HG03045 (cell line): ENCODE measurements around the gene IGSF6.
"Not testable (repeated sequence)": the region's sequence is repeated elsewhere in the genome, so short reads cannot be mapped to it uniquely, and the experiment has no call there.

ENCODE experiments used
- ATAC-seq: cut with Tn5 transposase; IDR thresholded peaks from one replicate; pipeline ENCODE4 v1.9.1; 2021; ENCODE audit warnings: mild to moderate bottlenecking, moderate library complexity; ENCODE audit not compliant: unreplicated experiment

The IGSF6 gene

GRCh38 chr16:21652453-21652852, at the start of gene IGSF6:
TSS of gene IGSF6 (minus strand) at chr16:21652608. CDS start at chr16:21652598, 10 bp downstream.
- no peak for ATAC-seq

DNA sequence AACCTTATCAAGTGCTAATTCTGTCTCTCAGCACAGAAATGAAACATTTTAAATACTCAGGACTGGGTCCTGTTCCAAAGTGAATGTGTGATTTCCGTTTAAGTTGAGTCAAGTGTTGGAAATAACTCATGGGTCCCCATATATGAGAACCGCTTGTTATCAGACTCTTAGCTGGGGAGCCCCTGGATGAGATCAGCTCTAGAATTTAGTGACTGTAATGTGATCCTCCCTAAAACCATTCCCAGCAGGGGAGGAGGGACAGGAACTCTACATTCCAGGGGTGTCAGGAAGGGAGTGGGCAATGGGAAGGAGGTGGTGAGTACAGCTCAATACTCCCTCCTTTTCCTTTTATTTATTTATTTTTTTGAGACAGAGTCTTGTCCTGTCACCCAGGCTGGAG, 48.9 kb upstream of the IGSF6 start:
- no peak for ATAC-seq

GRCh38 chr16:21698169-21699032, 46.0 kb upstream of the IGSF6 start:
- no peak for ATAC-seq

DNA sequence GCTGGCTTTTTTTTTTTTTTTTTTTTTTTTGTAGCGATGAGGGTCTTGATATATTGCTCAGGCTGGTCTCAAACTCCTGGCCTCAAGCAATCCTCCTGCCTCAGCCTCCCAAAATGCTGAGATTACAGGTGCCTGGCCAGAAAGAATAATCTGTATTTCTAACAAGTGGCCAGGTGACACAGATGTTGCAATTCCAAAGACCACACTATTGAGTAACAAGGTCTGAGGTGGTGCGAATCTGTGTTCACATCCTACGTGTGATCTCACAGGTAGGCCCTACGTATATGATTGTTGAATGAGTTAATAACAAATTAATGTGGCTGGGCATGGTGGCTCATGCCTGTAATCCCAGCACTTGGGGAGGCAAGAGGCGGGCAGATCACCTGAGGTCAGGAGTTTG, 44.6 kb upstream of the IGSF6 start:
- no peak for ATAC-seq

DNA sequence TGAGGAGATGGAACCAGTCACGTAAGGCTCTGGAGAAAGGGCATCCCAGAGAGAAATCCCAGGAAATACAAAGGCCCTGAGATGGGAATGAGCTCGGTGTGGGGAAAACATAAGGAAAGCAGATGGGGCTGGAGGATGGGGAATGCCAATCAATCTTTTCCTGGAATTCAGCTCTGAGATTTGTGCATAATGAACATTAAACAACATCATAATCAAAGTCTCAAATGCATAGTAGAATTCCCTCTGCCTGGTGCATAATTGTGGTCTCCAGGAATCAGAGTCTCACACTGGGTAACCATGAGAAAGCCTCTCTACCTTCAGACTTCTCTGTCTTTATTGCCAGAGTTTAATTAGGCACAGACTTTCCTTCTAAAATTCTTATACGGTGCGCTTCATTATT, 42.2 kb upstream of the IGSF6 start:
- ATAC-seq, result no peak

DNA sequence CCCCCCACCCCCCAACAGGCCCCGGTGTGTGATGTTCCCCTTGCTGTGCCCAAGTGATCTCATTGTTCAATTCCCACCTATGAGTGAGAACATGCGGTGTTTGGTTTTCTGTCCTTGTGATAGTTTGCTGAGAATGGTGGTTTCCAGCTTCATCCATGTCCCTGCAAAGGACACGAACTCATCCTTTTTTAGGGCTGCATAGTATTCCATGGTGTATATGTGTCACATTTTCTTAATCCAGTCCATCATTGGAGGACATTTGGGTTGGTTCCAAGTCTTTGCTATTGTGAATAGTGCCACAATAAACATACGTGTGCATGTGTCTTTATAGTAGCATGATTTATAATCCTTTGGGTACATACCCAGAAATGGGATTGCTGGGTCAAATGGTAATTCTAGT, 38.6 kb upstream of the IGSF6 start:
- ATAC-seq, result not testable (repeated sequence)

- ATAC-seq, result no peak
Measured at GRCh38 chr16:21689107-21689506, 36.7 kb upstream of the IGSF6 start.

GRCh38 chr16:21685034-21685455, 32.6 kb upstream of the IGSF6 start:
- ATAC-seq, result no peak

GRCh38 chr16:21684199-21684598, 31.8 kb upstream of the IGSF6 start:
- ATAC-seq, result no peak

GRCh38 chr16:21683184-21683583, 30.8 kb upstream of the IGSF6 start:
- no peak for ATAC-seq

DNA sequence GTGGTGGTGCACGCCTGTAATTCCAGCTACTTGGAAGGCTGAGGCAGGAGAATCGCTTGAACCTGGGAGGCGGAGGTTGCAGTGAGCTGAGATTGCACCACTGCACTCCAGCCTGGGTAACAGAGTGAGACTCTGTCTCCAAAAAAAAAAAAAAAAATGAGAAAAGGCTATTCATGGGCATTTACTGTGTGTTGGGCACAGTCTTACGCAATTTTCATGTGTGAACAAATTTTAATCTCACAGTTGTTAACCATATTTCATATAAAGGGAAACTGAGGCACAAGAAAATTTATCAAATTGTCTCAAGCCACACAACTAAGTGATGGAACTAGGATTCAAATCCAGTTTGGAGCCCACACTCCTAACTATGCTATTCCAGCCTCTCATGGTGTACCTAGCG, 28.3 kb upstream of the IGSF6 start:
- not testable (repeated sequence) for ATAC-seq

GRCh38 chr16:21674456-21674855, 22.0 kb upstream of the IGSF6 start:
- not testable (repeated sequence) for ATAC-seq

- no peak for ATAC-seq
Measured at GRCh38 chr16:21673469-21673868, 21.1 kb upstream of the IGSF6 start.

GRCh38 chr16:21667575-21667974, 15.2 kb upstream of the IGSF6 start:
- ATAC-seq, result no peak

- ATAC-seq, result no peak
Measured at GRCh38 chr16:21666772-21667171, 14.4 kb upstream of the IGSF6 start.

- no peak for ATAC-seq
Measured at GRCh38 chr16:21664801-21665492, 12.5 kb upstream of the IGSF6 start.

- no peak for ATAC-seq
Measured at GRCh38 chr16:21663889-21664647, 11.7 kb upstream of the IGSF6 start, which contains the start of gene OTOA. TSS of gene OTOA (plus strand) at chr16:21663968. CDS start at chr16:21678515, 14,547 bp downstream.

DNA sequence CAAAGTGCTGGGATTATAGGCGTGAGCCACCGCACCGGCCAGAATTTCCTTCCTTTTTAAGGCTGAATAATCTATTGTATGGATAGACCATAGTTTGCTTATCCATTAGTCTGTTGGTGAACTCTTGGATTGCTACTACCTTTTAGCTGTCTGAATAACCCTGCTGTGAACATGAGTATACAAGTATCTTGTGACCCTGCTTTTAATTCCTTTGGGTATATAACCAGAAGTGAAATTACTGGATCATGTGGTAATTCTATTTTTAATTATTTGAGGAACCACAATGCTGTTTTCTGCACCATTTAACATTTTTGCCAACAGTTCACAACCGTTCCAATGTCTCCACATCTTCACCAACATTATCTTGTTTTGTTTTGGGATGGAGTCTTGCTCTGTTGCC, 6.7 kb upstream of the IGSF6 start:
- no peak for ATAC-seq

- ATAC-seq, result no peak
Measured at GRCh38 chr16:21656795-21657768, 4.7 kb upstream of the IGSF6 start.

DNA sequence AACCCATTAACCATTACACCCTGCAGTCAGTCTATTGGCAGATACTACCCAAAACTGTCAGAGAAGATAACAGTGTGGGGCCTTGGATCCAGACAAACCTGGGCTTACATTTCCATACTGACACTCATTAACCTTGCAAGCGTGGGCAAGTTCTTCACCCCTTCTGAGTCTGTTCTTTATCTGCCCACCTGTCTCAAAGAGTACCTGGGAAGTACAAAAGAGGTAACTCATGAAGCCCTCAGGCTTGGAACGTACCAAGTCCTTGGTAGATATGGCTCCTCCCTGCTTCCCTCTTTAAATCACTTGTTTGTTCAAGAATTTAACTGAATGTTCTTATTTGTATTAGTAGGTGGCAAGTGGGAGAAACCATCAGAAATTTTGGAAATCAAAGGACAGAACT, 2.5 kb upstream of the IGSF6 start:
- no peak for ATAC-seq
